Glutamatergic neuron (in vitro differentiated cells): ENCODE data around the gene POU6F1. TPM values are rescaled to one million over a fixed set of nuclear protein-coding genes. Genes with fewer than 3 reads are reported as not detected.

Experiments used
- DNase-seq: peaks from one replicate; pipeline ENCODE4 v3.0.0; 2022
- H3K27ac Mint-ChIP-seq: one replicate; pipeline ENCODE4 v1.8.0; 2020; ENCODE audit warnings: mild to moderate bottlenecking, mixed read lengths, inconsistent platforms; ENCODE audit not compliant: unreplicated experiment
- H3K27me3 Mint-ChIP-seq: one replicate; pipeline ENCODE4 v1.8.0; 2020; ENCODE audit warnings: mild to moderate bottlenecking, moderate library complexity, mixed read lengths, inconsistent platforms; ENCODE audit not compliant: unreplicated experiment
- H3K36me3 Mint-ChIP-seq: one replicate; pipeline ENCODE4 v1.8.0; 2020; ENCODE audit warnings: mild to moderate bottlenecking, mixed read lengths, inconsistent platforms; ENCODE audit not compliant: unreplicated experiment
- H3K4me1 Mint-ChIP-seq: one replicate; pipeline ENCODE4 v1.8.0; 2020; ENCODE audit warnings: mild to moderate bottlenecking, low read depth, mixed read lengths, inconsistent platforms; ENCODE audit not compliant: unreplicated experiment
- H3K4me3 Mint-ChIP-seq: one replicate; pipeline ENCODE4 v1.8.0; 2020; ENCODE audit warnings: mild to moderate bottlenecking, mixed read lengths, inconsistent platforms; ENCODE audit not compliant: unreplicated experiment
- H3K9me3 Mint-ChIP-seq: one replicate; pipeline ENCODE4 v1.8.0; 2020; ENCODE audit warnings: mild to moderate bottlenecking, moderate library complexity, mixed read lengths, inconsistent platforms; ENCODE audit not compliant: unreplicated experiment
- CTCF ChIP-seq: fragments of 200-600 bp; sonication (generic); IDR thresholded peaks from one replicate; pipeline ENCODE4 v1.5.0; 2021; ENCODE audit not compliant: partially characterized antibody, unreplicated experiment
- total RNA-seq: library from RNA; stranded (reverse); fragmentation: NEBNext Ultra II Directional; extraction: Animal tissue kit (Norgen Biotek cat#: 25700); gene quantifications from one replicate; pipeline ENCODE4 v1.2.1, GENCODE V29; 2021; ENCODE audit not compliant: unreplicated experiment

Gene POU6F1
- total RNA-seq, 1 donor from 2014 or later: 6.0 TPM

DNA sequence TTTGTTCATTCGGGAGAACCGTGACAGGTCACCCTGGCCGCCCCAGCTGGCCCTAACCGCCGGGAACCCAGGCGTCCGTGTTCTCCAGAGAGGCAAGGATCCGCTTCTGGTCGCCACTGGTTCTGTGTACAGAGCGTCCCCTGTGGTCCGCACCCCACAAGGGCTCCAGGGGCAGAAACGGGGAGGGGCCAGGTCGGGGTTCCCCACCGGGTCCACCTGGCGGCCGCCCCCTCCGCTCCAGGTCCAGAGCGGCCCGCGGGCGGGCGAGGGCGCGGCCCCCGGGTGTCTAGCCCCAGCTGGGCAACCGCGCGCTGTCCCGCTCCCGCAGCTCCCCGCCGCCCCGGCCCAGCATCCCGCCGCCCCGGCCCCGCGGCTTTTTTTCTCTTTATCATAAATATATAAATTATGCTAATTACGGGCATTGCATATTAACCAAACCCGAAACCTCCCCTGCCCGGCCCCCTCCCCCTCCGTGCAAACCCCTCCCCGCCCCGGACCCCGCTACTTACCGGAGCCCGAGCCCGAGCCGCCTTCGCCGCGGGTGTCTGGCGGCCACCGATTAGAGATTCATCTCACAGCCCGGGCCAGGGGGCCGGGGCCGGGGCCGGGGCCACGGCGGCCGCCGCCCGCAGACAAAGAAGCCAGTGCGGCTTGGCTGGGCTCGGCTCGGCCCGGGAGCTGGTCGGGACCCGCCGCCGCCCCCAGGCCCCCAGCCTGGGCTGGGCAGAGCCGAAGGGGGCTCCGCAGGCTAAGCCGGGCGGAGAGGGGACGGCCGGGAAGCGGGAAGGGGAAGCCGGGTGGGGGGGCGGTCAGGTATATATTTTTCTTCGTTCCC lies 512 bp downstream of the POU6F1 start:
- H3K4me1 Mint-ChIP-seq: peaks cover 9% of the 10 kb centered on the region
- peak overlapping the region; percentile 33 for H3K27ac Mint-ChIP-seq
- peak; percentile 75 for DNase-seq
- H3K36me3 Mint-ChIP-seq: no peaks in the 10 kb centered on the region
- H3K27me3 Mint-ChIP-seq: peaks cover 2% of the 10 kb centered on the region
- H3K9me3 Mint-ChIP-seq: peaks cover 2% of the 10 kb centered on the region
- H3K4me3 Mint-ChIP-seq: peak overlapping the region; percentile 70
- no peak for TF ChIP-seq CTCF

- no peak overlapping the region for H3K27ac Mint-ChIP-seq
- H3K36me3 Mint-ChIP-seq: no peaks in the 10 kb centered on the region
- no peak for DNase-seq
- TF ChIP-seq CTCF: no peak
- peaks cover 9% of the 10 kb centered on the region for H3K4me1 Mint-ChIP-seq
- peak overlapping the region; percentile 64 for H3K4me3 Mint-ChIP-seq
- peaks cover 2% of the 10 kb centered on the region for H3K9me3 Mint-ChIP-seq
- H3K27me3 Mint-ChIP-seq: peaks cover 2% of the 10 kb centered on the region
Observed at GRCh38 chr12:51216642-51217041, 1.2 kb downstream of the POU6F1 start.

GRCh38 chr12:51214895-51215294 lies 3.0 kb downstream of the POU6F1 start:
- Mint-ChIP-seq H3K4me3 (no peak overlapping the region), H3K4me1 (peaks cover 9% of the 10 kb centered on the region)

GRCh38 chr12:51210690-51211395 lies 7.0 kb downstream of the POU6F1 start:
- Mint-ChIP-seq H3K9me3 (peaks cover 1% of the 10 kb centered on the region), H3K36me3 (no peaks in the 10 kb centered on the region), H3K27me3 (peaks cover 1% of the 10 kb centered on the region), H3K4me3 (no peak overlapping the region), H3K4me1 (no peaks in the 10 kb centered on the region), H3K27ac (no peak overlapping the region)
- no peak for DNase-seq
- no peak for TF ChIP-seq CTCF

More at GRCh38 chr12:51214895-51215294, 3.0 kb downstream of the POU6F1 start:
- no peak for DNase-seq
- H3K27me3 Mint-ChIP-seq: peaks cover 2% of the 10 kb centered on the region
- no peak overlapping the region for H3K27ac Mint-ChIP-seq
- peaks cover 2% of the 10 kb centered on the region for H3K9me3 Mint-ChIP-seq
- no peak for TF ChIP-seq CTCF
- no peaks in the 10 kb centered on the region for H3K36me3 Mint-ChIP-seq

DNA sequence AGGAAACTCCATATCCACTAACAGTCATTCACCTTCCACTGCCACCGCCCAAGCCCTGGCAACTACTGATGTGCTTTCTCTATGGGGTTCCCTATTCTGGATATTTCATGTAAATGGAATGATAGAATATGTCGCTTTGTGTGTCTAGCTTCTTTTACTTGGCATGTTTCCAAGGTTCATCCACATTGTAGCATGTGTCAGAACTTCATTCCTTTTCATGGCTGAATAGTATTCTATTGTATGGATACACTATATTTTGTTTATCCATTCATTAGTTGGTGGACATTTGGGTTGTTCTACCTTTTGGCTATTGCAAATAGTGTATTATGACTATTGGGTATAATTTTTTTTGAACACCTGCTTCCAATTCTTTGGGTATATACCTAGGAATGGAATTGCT lies 8.6 kb downstream of the POU6F1 start:
- Mint-ChIP-seq H3K9me3 (peaks cover 1% of the 10 kb centered on the region), H3K36me3 (no peaks in the 10 kb centered on the region), H3K27me3 (peaks cover 1% of the 10 kb centered on the region), H3K4me1 (no peaks in the 10 kb centered on the region), H3K27ac (no peak overlapping the region), H3K4me3 (no peak overlapping the region)
- DNase-seq: no peak
- no peak for TF ChIP-seq CTCF
